ENCODE data around the gene SLC6A2. TPM values are rescaled to one million over a fixed set of nuclear protein-coding genes. Genes with fewer than 3 reads are reported as not detected.

Gene SLC6A2
- total RNA-seq, 2 donors from 2014 or later = 0.16 TPM; not detected in 1

GRCh38 chr16:55662644-55663031 is 6.8 kb downstream of the SLC6A2 start:
- no peak overlapping the region for H3K4me3 ChIP-seq
- DNase-seq = no peak
- no peak overlapping the region for H3K27ac ChIP-seq
- TF ChIP-seq, protein P1, sequence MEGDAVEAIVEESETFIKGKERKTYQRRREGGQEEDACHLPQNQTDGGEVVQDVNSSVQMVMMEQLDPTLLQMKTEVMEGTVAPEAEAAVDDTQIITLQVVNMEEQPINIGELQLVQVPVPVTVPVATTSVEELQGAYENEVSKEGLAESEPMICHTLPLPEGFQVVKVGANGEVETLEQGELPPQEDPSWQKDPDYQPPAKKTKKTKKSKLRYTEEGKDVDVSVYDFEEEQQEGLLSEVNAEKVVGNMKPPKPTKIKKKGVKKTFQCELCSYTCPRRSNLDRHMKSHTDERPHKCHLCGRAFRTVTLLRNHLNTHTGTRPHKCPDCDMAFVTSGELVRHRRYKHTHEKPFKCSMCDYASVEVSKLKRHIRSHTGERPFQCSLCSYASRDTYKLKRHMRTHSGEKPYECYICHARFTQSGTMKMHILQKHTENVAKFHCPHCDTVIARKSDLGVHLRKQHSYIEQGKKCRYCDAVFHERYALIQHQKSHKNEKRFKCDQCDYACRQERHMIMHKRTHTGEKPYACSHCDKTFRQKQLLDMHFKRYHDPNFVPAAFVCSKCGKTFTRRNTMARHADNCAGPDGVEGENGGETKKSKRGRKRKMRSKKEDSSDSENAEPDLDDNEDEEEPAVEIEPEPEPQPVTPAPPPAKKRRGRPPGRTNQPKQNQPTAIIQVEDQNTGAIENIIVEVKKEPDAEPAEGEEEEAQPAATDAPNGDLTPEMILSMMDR (IDR thresholded peaks at IDR 0.05) = no peak
- no peaks in the 10 kb centered on the region for H3K27me3 ChIP-seq
- no peaks in the 10 kb centered on the region for H3K36me3 ChIP-seq
- no peaks in the 10 kb centered on the region for H3K9me3 ChIP-seq
- H3K4me1 ChIP-seq = no peaks in the 10 kb centered on the region
- H3K9ac ChIP-seq (ENCODE audit: low read depth in 2 of 2, low read length in 2 of 2) = no peak overlapping the region
- intact Hi-C loops (cut with DNase I) = no loop called here

DNA sequence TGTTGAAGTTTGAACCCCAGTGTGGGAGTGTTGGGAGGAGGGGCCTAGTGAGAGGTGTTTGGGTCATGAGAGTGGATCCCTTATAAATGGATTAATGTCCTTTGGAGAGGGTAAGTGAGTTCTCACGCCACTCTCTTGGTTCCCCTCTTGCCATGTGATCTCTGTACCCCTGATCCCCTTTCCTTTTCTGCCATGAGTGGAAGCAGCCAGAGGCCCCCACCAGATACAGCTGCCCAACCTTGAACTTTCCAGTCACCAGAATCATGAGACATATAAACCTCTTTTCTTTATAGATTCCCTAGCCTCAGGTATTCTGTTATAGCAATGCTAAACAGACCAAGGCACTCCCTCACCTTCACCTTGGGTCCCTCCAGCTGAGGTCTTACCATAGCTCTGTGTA is 7.4 kb downstream of the SLC6A2 start:
- H3K9me3 ChIP-seq = no peaks in the 10 kb centered on the region
- TF ChIP-seq, protein P1 (IDR thresholded peaks at IDR 0.05) = no peak
- H3K27ac ChIP-seq = no peak overlapping the region
- no peaks in the 10 kb centered on the region for H3K27me3 ChIP-seq
- intact Hi-C loops (cut with DNase I) = no loop called here
- H3K4me3 ChIP-seq = no peak overlapping the region
- no peaks in the 10 kb centered on the region for H3K36me3 ChIP-seq
- no peak for DNase-seq
- no peak overlapping the region for H3K9ac ChIP-seq (ENCODE audit: low read depth in 2 of 2, low read length in 2 of 2)
- H3K4me1 ChIP-seq = no peaks in the 10 kb centered on the region

- Histone ChIP-seq H3K27me3 (no peaks in the 10 kb centered on the region), H3K4me1 (no peaks in the 10 kb centered on the region), H3K9me3 (no peaks in the 10 kb centered on the region), H3K27ac (no peak overlapping the region), H3K4me3 (no peak overlapping the region), H3K9ac (ENCODE audit: low read depth in 2 of 2, low read length in 2 of 2) (no peak overlapping the region), H3K36me3 (no peaks in the 10 kb centered on the region)
- no peak for DNase-seq
- intact Hi-C loops (cut with DNase I) = no loop called here
- TF ChIP-seq, protein P1 (IDR thresholded peaks at IDR 0.05) = no peak
These were observed 8.2 kb downstream of the SLC6A2 start for GRCh38 chr16:55663765-55664677.

DNA sequence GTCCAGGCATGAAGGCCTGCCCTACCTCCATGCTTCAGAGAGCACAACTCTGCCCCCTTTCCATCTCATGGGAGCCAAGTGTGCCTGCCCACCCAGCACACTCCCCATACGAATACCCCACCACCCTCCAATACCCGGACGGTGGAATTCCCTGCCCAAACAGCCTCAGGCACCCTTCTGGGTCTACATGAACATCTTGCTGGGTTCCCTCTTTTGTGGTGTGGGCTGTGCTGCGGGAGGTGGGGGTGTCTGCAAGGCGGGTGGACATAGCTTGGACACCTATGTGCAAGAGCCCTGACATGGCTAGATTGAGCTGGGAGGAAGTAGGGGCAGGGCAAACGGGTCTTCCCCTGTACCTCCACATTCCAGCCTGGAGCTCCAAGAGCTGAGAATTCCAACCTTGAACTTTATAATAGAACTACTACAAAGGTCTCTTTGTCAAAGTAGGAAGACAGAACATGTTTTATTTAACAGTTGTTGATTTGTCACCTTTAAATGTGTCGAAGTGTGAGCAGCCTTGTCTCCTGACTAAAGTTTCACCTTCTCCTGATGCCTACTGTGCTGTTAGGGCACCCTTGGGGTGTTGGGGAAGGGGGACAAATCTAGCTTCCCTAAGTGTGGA is 9.1 kb downstream of the SLC6A2 start:
- Histone ChIP-seq H3K9me3 (no peaks in the 10 kb centered on the region), H3K9ac (ENCODE audit: low read depth in 2 of 2, low read length in 2 of 2) (no peak overlapping the region), H3K36me3 (no peaks in the 10 kb centered on the region), H3K27ac (no peak overlapping the region), H3K27me3 (no peaks in the 10 kb centered on the region), H3K4me3 (no peak overlapping the region), H3K4me1 (no peaks in the 10 kb centered on the region)
- DNase-seq = no peak
- intact Hi-C loops (cut with DNase I) = no loop called here
- TF ChIP-seq, protein P1 (IDR thresholded peaks at IDR 0.05) = no peak

DNA sequence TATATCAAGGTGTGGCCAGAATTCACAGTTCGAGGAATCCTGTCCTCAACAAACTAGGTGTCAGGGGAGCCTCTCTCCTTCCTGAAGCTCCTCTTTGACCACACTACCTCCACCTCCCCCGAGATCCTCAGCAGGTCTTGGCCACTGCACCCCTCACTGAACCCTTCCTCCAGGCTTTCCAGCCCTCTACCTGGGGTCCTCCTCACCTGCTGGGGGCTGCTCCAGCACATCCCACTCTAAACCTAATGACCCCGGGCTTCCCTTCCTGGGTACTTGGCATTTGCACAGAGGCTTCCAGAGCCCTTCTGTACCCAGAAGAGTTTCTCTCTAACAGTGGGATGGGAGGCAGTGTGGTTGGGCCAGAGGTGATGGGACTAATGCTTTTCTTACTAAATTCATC is 9.7 kb downstream of the SLC6A2 start:
- Histone ChIP-seq H3K27me3 (no peaks in the 10 kb centered on the region), H3K36me3 (no peaks in the 10 kb centered on the region), H3K4me1 (no peaks in the 10 kb centered on the region), H3K9me3 (no peaks in the 10 kb centered on the region), H3K9ac (ENCODE audit: low read depth in 2 of 2, low read length in 2 of 2) (no peak overlapping the region), H3K27ac (no peak overlapping the region), H3K4me3 (no peak overlapping the region)
- intact Hi-C loops (cut with DNase I) = no loop called here
- TF ChIP-seq, protein P1 (IDR thresholded peaks at IDR 0.05) = no peak
- DNase-seq = no peak

All from colonic mucosa (tissue), 4 donors.